HG02840 (cell line): ENCODE measurements around the gene RASSF10.

Experiments used
- ATAC-seq: cut with Tn5 transposase; IDR thresholded peaks from one replicate; pipeline ENCODE4 v1.9.1; 2021; ENCODE audit warnings: mild to moderate bottlenecking, moderate library complexity, moderate number of reproducible peaks; ENCODE audit not compliant: unreplicated experiment, low FRiP score

RASSF10 gene

DNA sequence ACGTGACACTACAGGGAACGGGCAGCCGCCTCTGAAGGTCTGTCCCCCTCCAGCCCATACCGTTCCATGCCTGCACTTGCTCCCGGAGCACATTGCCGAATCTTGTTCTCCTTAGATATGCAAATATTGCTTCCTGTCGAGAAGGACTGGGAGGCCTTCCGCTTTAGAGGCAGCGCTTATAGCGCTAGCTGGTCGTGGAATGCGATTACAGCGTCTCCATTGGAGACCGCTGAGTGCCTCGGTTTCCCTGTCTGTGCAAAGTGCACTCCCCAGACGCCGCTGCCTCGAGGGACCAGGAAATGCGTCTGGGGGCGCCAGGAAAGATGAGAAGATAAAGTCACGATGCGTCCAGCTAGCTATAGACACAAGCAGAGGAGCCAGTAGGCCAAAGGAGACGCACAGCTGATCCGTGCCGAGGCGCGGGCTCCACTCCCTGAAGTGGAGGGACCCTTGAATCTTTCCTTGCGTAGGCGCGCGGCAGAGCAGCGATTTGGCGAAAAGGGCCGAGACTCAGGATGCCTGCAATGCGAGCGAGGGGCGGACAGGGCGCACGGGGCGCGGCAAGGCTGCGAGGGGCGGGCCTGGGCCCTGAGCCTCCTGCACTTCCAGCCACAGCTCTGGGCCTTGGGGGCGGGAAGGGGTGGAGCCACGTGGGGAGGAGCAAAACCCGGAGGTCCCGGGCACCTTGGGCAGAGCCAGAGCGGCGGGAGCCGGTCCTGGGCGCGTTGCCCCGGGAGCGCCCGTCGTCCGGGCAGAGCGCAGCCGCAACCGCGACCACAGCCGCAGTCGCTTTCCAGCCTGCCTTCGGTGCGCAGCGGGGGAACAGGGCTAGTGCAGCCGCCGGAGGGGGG, at the start of gene RASSF10:
RASSF10 (plus strand) TSS at position 692 of the 851 bp plus-strand sequence. CDS start 261 bp downstream, outside the sequence.
- ATAC-seq, result no peak

DNA sequence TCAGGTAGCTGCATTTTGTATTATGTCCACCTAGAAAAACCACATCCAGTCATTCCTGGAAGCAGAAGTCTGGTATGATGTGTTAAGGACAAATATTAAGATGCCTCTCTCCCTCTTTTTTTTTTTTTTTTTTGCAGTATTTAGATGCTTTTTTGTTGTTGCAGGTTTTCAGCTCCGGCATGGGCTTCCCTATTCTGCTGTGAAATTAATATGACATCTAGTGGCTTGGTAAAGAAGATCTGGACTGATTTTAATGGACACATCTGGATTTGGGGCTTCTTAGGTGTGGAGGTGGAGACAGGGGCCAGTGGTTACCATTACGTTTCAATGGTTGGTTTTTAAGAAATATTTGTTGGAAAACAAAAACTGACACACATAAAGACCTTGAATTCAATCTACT, 47.5 kb upstream of the RASSF10 start:
- ATAC-seq, result no peak

DNA sequence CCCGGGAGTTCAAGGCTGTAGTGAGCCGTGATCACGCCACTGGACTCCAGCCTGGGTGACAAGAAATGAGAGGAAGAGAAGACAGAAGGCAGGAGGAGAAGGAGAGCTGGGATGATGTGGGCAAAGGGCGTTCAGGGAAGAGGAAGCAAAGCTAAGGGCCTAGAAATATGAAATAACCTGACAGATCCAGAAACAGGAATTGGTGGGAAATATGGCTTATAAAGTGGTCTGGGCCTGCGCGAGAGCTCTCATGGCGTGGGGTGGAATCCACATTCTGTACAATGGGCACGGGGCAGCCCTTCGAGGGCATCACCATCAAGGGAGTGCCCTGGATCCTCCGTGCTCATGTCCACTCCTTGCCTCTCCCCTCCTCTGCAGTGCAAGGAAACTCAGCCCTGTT, 46.8 kb upstream of the RASSF10 start:
- ATAC-seq, result no peak

DNA sequence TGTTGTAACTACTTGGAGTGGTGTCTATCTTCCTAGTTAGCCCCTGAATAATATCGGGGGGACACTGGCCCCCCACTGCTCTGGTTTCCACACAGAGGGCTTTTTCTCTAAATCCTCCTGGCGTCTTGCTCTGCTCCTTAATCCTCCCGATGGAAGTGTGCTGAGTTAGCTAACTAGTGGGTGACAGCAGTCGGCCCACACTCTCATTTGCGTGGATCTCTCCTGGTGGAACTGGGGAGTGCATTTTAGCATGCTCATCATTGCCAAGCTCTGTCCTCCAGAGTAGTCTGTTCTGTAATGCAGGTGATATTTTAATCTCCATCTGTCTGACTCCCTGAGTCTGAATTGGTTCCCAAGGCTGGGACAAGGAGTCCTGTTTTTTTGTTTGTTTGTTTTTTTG, 46.1 kb upstream of the RASSF10 start:
- ATAC-seq, result no peak

DNA sequence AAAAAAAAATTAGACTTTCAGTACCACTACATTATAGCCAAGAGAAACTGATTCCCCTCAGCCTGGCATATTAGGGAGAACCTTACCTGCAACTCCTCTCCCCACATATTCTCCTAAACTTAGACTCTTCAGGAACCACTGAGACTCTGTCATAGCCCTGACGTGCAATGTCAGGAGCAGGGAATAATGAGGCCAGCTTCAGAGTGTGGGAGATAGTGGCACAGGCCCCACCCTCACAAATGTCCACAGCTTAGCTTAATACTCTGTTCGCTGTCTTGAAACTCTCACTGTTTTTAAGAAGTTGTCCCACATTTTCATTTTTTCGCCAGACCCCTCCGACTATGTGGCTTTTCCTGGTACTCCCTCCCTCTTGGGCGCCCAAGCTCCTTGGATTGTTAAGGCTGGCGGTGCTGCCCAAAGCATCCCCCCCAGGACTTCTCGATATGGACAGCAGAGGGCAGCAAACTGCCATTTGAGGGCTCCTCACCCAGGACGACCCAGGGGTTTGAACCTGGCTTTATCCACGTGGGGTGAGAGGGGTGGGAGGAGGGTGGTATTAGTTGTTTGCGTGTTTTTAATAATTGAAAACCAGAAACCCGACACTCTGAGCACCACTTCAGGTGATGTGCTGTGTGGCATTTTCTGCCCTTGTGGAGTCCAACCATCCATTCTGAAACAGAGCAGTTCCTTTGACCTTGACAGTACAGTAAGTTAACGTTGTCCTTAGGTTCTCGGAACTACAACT, 45.2 kb upstream of the RASSF10 start:
- ATAC-seq, result peak; percentile 77

DNA sequence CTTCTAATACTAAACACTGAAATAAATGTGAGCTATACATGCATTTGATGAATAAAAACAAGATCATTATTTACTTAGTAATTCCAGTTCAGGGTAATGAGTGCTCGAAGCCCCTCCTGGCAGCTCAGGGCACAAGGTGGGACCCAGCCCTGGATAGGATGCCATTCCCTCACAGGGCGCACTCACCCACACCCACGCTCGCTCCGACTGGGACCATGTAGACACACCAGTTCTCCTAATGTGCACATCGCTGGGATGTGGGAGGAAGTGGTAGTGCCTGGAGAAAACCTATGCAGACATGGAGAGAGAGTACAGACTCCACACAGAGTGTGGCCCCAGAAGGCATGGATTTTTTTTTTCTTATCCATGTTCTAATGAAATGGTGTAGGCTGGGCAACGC, 44.5 kb upstream of the RASSF10 start:
- no peak for ATAC-seq

DNA sequence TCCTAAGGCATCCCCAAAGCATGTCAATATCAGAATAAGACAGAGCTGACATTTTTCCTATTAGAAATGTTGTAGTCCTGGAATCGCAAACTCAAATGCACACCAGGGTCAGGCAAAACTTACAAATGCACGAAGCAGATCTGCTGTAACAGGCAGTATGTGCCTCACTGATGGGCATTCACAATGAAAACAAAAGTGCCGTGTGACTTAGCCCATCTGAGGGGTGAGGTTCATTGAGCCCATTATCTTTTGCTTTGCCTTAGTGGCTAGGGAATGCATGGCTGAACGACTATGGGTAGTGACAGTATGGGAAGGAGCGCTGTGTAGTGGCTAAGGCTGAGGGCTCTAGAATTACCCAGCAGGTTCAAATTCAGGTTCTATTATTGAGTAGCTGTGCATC, 43.1 kb upstream of the RASSF10 start:
- ATAC-seq, result no peak

DNA sequence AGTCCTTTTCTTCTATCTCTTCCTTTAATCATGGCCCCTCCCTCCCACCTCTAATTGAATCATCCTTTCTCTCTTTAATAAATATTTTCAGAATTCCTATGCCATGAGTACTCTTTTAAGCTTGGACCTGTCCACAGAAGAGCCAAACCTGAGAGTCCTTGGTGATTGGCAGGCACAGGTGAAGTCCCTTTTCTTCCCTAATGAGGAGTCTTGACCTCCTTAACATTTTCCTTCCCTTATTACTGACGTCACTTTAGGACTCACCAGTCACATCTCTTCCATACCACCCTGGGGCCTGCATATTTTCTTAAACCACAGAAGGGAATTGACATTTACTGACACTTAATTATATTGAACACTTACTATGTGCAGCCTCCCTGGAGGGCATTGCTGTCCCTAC, 41.0 kb upstream of the RASSF10 start:
- no peak for ATAC-seq

DNA sequence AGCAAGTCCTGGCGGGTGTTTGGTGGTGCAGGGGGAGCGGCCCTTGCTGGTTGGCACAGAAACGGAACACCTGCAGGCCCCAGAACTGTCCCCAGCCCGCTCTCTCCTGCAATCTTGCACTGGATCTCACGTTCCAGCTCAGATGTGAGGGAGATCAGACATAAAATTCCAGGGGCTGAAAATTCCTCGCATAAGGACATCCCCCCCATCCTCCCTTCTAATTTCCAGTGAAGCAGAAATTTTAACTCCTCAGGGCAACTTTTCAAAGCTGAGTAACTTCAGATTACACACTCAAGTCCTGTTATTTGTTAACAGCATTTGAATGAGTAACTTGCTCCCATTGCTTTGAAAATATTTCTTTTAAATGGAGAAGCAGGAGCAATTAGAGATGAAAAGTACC, 40.3 kb upstream of the RASSF10 start:
- no peak for ATAC-seq

DNA sequence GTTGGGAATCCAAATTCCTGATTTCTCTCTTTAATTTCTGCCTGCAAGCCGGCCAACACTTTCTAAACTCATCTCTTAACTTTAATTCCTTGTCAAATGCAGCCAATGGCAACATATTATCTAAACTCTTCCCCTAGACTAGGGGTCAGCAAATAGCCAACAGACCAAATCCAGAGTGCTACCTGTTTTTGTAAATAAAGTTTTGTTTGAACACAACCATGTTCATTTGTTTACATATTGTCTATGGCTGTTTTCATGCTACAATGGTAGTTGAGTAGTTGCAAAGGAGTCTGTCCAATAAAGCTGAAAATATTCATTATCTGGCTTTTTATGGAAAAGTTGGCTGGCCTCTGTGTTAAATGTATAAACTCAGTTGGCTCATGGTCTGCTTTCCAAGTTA, 37.2 kb upstream of the RASSF10 start:
- ATAC-seq, result no peak

DNA sequence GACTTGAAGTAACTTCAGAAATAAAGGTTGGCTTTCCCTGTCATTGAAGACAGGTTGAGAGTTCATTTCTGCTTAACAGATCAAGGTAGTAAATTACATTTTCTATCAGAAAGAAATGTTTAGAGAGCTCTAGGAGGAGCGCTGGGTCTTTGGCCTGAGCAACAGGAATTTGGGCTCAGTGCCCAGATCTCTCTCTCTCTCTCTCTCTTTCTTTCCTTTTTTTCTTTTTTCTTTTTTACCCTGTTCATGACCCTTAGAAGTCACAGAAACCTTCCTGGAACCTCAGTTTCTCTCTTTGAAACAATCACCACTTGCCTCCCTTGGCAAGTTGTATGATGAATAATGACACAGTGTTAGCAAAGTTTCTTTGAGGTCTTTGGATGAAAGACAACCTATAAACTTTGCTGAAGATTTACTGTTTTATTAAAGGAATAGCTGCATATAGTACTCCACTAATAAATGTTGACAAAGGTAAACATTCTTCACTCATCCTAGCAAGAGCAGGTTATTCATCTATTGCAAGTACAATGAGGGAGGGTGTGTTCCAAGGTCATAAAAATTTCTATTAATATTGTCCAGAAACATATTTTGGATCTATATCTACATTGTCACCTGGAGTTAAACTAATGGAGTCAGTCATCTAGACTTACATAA, 35.5 kb upstream of the RASSF10 start:
- ATAC-seq, result no peak

DNA sequence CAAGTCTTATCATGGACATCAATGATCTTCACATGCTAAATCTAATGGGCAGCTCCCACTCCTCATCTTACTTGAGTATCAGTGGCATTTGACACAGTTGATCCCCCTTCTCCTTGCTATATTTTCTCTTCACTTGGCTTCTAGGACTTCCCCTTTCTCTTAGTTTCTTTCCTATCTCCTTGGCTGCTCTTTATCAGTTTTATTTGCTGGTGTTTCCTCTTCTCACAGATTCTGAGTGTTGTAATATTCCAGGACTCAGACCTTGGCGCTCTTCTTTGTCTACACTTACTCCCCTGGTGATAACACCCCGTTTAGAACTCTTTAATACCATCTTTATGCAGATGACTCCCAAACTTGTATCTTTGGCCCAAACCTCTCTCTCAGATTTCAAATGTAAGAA, 33.9 kb upstream of the RASSF10 start:
- no peak for ATAC-seq

DNA sequence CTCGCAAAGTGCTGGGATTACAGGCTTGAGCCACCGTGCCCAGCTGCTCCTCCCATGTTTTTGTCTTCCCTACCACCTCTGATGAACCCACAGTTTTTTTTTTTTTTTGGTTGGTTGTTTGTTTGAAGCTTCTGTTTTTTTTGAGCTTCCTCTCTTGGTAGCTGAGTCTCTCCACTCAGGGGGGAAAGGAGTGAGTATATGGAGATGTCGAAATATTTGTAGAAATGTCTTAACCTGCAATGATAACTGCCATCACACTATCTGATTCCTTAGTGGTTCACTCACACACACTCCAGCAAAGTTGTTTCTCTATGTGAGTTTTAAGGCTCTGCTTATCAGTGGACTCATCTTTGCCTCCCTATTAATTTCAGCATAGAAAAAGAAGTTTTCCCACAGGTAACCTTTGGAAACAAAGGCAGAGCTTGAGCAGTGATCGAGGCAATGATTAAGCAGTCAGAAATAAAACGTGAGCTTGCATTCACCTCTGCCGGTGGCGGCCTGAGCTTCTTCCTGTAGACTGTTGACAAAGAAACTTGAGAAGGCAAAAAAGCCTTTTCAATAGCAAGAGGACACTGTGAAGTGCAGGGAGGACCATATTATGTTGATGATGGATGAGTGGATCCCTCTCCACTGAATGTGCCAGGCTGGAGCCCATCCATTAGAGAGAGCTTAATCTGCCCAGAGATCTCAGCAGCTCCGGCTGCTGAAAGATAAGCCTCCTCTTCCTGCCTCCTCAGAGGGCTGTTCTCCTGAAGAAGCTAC, 29.0 kb upstream of the RASSF10 start:
- no peak for ATAC-seq

DNA sequence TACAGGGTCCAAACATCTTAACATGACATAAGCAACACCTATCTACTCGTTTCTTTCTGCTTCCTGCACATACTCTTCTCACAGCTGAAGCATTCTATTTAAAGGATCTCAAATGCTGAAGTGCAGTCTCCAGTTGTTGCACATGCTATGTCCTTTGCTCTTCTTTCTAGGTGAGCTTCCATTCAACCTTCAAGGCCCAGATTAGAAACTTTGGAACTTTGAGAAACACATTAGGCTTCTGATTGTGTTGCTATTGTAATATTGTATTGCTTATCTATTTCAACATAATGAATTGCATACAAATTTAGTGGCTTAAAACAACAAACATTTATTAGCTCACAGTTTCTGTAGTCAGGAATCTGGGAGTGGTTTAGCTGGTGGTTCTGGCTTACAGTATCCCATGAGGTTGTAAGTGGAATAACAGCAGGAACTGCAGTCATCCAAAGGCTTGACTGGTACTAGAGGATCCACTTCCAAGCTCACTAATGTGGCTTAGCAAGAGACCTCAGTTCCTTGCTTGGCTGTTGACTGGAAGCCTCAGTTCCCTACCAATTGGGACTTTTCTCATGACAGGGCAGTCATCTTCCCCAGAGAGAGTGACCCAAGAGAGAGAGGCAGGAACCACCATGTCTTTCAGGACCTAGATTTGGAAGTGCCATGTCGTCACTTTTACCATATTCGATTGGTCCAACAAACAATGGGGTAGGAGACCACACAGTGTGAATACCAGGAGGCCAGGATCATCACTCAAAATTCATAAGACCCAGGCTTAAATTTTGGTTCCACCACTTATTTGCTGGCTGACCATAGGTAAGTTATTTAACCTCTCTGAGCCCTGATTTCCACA, 27.2 kb upstream of the RASSF10 start:
- ATAC-seq, result no peak

DNA sequence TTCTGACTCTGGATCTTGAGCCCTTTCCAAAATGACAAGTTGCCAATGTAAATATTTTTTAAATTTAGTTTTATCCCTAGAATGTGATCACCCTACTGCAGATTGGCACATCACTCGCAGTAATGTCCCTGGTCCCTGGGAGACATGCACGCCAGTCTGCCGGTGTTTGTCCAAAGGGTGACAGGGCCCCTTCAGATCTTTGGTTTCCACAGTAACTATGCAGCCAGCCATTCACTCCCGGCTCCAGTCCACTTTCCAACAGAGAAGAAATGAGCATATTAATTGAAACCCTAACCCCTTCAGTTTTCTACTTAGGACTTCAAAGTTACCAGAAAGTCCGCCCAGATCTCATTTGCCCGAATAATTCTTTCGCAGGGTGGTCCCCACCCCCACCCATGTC, 25.8 kb upstream of the RASSF10 start:
- ATAC-seq, result no peak

DNA sequence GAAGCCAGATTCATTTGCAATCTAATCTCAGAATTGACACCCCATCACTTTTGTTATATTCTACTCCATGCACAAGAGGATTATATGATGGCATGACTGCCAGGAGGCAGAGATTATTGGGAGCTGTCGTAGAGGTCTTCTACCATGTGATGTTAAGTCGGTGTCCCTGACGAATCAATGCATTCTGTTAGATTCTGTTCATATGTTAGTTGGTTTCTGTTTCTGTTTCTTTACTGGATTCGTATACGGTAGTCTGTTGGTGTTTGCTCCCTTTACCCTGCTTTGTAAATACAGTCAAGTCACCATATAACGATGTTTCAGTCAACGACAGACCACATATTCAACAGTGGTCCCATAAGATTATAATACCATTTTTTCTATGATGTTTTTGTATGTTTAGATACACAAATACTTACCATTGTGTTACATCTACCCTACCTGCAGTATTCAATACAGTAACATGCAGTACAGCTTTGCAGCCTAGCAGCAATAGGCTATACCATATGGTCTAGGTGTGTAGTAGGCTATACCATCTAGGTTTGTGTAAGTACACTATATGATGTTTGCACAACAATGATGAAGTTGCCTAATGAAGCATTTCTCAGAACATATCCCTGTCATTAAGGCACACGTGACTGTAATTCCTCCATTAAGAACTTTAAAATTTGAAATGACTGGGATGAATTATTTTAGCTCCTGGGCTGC, 22.8 kb upstream of the RASSF10 start:
- no peak for ATAC-seq

DNA sequence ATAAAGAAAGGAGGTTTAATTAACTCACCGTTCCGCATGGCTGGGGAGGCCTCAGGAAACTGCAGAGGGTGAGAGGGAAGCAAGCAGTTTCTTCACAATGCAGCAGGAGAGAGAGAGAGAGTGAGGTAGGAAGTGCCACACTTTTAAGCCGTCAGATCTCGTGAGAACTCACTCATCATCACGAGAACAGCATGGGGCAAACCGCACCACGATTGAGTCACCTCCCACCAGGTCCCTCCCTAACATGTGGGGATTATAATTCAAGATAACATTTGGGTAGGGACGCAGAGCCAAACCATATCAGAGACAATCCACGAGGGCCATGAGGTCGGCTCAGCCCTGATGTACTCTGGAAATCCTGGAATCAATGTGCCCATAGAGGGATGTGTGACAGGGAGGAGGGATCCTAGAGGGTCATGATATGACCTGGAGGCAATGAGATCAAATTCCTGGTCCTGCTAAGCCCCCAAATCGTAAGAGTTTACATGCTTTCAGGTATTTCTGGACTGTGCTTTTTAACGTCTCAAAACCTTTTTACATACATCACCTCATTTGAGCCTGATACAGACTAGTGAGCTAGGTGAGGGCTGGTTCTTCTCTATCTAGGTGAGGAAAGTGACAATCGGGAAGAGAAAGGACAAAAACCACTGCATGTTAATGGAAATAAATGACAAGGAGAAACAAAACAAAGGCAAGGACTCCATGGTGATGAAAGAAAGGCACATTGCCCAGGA, 19.5 kb upstream of the RASSF10 start:
- ATAC-seq, result no peak

DNA sequence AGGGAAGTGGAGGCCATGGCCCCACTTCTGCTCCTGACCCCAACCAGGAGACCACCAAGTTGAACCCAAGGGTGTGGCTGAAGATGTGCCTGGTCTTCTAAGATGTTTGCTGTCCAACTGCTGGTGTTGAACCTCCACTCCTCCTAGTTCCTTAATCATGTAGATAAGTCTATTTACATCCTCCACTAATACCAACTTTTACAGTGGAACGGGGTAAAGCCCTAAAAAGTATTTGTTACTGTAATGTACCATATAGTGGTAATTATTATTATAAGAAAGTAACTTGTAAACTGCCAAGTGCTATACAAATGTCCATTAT, 19.0 kb upstream of the RASSF10 start:
- ATAC-seq, result no peak

DNA sequence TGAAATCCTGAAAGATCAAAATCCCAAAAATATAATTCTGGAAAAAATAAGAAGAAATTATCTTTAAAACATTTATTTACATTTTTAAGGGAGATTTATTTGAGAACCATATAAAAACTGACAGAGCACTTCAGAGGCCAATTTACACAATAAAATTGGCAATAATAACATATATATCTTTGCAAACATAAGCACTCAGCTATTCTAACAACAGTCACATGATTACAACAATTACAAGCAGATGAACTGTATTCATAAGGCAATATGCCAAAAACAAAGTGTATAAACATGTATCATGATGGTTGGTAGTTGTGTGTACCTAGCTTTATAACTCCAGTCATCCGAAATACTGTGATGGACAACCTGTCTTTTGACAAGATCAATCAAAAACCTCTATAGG, 17.7 kb upstream of the RASSF10 start:
- ATAC-seq, result no peak
